GM19239 (cell line): ENCODE data around the gene GRHL3.
A peak's percentile ranks its signal among the peaks of the same experiment; 100 is the strongest.

ENCODE experiments used
- DNase-seq: peaks from one replicate; pipeline ENCODE4 v3.0.0; 2011; ENCODE audit warnings: low spot score; ENCODE audit not compliant: insufficient read length
- FAIRE-seq: peaks from 2 replicates; lab custom pipeline; 2011; peaks lifted over from hg19 to GRCh38; lab: Jason Lieb, UNC

GRHL3 gene

DNA sequence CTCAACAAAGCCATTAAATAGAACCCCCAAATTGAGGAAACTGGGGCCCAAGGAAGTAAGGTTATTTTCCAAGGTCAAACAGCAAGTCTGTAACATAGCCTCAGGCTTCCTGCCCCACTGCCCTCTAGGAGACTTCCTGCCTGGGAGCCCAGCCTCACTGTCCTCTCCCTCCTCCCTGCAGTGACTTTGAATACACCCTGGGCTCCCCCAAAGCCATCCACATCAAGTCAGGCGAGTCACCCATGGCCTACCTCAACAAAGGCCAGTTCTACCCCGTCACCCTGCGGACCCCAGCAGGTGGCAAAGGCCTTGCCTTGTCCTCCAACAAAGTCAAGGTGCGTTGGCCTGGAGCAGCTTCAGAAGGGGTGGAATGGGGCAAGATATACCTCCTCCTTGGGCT is 18.3 kb downstream of the GRHL3 start:
- DNase-seq (no peak), FAIRE-seq (no peak)

DNA sequence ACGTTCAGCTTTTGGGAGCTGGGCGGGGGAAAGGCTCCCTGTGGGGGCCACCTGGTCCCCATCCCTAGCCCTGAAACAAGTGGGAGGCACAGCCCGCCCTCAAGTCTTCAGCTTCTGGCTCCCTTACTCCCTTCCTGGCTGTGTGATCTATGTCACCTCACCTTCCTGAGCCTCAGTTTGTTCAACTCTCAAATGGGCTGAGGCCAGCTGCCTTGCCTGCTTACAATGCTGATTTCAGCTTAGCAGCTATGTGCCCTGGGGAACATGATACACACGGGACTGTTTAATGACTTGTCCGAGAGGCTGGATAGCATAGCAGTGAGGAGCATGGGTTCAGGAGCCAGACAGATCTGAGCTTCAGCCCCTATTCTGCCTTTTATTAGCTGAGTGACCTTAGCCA is 19.3 kb downstream of the GRHL3 start:
- FAIRE-seq (no peak), DNase-seq (no peak)

DNA sequence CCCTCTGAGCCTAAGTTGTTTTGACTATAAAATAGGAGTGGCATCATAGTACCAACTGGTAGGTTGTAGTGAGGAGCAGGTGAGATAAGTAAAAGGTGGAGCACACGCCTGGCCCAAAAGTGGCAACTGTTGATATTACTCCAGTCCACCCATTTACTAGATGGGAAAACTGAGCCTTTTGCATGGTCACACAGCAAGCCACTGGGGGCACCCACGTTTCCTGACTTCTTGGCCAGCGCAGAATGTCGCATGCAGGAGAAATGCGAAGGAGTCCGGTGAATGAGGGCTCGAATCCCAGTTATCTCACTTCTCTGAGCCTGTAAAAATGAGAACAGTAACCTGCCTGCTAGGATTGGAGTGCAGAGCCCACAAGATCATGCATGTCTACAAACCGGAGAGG is 20.8 kb downstream of the GRHL3 start:
- FAIRE-seq (no peak), DNase-seq (no peak)

DNA sequence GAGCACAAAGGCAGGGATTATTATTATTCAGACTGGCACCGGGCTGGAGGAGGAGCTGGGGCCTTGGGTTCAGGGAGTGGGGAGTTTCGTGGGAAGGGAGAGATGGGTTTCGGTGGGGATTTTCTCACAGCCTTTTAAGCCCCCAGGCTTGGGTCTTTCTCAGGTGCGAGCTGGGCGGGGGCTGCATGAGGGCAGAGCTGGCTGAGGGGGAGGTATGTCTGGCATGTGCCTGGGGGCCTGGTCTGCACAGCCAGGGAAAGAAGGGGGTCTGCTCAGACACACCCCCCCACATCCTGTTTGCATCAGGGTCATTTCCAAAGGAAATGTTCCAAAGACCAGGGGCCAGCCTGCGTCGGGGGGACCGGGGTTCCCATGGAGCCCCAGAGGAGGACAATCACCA is 21.6 kb downstream of the GRHL3 start:
- FAIRE-seq (no peak), DNase-seq (no peak)

DNA sequence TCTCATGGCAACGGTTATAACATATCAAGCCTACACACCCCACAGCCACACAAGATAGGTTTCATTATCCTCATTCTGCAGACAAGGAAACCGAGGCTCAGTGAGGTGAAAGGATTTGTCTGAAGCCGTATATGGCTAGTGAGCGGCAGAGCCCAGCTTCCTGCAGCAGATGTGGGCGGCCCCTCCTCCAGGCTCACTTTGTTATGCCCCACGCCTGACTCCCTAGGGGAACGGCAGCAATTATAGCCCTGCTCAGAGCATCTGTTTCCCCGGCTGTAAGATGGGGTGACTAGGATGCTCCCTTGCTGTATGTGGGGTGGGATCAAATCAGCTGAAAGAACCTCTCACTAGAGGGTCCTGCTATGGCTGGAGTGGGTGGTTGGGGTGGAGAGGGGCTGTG is 22.1 kb downstream of the GRHL3 start:
- FAIRE-seq = no peak
- DNase-seq = no peak

DNA sequence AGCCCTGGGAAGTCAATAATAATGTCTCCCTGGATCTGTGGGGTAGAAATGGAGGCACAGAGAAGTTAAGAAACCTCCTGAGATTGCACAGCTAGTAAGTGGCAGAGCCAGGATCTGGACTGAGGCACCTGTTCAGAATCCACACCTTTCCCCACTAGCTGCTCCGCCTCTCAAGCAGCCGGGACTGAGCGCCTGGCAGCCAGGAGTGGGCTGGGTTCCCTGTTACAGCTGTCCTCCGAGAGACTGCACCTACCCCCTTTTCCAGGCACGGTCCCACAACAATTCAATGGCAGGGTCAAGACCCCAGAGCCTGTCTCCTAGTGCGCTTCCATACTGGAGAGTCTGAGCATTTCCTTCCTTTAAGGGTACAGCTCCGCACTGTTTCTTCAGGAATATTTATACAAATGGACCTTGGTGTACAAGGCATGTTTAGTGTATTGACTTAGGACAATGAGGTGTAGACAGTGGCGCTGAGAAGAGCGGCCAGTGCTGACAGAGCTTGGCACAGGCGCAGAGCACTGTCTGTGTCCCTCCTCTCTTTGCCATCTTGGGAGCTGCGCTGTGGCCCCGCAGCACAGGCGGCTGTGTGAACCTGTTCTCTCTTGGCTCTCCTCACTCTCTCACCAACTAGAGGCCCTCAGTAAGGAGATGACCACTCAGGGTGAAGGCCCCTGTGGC is 24.4 kb downstream of the GRHL3 start:
- no peak for FAIRE-seq
- no peak for DNase-seq

DNA sequence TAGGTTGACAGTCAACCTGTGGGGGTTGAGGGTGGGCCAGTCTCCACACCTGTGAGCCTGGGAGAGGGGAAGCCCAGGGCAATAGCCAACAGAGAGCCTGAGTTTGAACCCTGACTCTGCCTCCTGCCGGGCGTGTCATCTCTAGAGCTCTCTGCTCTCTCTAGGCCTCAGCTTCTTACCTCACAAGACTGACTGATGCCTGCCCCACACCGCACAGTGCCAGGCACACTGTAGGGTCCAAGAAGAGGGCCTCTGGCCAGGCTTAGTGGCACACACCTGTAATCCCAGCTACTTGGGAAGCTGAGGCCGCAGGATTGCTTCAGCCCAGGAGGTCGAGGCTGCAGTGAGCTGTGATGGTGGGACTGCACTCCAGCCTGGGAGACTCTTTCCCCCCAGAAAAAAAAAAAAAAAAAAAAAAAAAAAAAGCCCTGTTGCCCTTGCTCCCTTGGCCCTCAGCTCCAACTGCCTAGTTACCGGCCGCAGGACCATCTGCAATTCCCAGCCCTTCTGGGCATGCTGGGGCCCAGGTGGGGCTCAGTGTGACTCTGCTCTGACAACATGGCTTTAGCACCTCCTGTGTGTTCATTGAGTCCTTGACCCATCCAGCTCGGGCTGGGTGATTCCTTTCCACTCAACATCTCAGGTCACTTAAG is 25.1 kb downstream of the GRHL3 start:
- FAIRE-seq (no peak), DNase-seq (no peak)

DNA sequence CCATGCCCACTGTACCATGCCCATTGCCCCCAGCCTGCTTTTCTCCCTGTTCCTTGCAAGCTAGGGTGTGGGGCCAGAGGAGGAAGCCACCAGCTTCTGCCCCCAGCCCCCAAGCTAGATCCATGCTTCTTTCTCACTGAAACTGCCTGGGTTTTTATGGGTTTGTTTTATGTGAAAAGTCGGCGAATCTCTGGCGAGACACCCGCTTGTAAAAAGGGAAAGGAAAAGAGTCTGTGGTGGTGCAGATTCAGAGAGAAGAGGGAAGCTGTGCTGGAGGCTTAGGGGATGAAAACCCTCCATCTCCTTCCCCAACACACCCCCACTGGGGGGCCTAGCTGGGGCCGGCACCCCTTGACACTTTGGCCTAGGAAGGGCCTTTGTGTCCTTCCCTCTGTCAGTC is 26.2 kb downstream of the GRHL3 start:
- DNase-seq = no peak
- FAIRE-seq = no peak

DNA sequence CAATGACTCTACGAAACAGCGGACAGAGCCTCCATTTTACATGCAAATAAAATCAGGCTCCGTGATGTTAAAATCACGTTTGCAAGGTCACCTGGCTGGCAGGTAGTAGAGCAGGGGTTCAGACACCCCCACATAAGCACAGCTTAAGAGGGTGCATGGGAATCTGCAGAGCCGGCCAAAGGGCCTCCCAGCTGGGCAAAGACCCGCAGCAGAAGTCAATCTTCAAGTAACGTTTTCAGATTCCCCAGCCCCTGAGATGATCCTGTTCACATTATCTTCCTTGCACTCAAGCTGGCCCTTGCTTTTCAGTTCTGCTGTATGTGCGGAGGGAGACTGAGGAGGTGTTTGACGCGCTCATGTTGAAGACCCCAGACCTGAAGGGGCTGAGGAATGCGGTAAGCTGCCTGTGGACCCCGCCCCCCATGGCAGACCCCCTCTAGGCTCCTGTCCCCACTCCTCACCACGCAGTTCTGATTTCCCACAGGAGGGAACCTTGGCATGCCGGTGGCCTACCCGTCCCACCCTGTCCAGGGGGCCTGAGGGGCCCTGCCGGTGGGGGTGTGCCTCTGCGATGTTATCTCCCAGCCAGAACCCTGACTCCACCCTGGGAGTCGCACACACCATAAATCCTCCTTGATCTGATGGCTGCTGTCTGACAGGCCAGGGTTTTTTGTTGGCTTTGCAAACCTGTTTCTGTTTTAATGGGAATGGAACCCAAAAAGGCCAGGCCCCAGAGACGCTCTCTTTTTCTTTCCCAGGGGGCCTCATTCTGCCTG is 28.2 kb downstream of the GRHL3 start:
- FAIRE-seq (no peak), DNase-seq (no peak)

DNA sequence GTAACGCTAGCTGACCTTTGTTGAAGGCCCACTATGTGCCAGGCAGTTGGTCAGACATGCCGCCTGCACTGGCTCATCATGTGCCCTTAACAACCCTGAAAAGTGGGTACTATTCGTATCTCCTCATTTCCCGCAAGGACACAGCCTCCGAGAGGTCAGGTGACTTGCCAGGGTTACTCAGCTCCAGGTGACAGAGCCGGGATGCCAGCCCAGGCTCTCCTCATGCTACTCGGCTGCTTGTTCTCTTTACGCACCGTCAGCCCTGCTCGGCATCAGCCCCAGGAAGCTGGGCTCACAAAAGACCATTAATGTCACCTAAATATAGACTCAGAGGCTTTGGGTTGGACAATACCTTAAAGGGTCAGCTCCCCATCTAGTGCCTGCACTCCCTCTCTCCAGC is 29.0 kb downstream of the GRHL3 start:
- FAIRE-seq = no peak
- no peak for DNase-seq

DNA sequence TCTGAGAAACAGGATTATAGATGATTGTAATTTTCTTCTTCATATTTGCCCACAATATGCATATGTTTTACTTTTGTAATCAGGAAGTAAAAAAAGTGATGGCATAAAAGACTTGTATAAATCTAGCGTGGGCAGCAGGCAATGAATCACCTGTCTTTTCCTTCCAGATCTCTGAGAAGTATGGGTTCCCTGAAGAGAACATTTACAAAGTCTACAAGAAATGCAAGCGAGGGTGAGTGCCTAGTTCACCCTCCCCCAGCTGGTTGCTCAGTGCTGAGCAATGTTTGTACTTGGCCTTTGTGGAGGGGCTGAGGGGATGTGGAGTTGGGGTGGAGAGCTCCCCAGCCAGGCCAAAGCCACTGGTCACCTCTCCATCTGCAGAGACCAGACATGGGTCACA is 30.7 kb downstream of the GRHL3 start:
- DNase-seq = no peak
- no peak for FAIRE-seq

DNA sequence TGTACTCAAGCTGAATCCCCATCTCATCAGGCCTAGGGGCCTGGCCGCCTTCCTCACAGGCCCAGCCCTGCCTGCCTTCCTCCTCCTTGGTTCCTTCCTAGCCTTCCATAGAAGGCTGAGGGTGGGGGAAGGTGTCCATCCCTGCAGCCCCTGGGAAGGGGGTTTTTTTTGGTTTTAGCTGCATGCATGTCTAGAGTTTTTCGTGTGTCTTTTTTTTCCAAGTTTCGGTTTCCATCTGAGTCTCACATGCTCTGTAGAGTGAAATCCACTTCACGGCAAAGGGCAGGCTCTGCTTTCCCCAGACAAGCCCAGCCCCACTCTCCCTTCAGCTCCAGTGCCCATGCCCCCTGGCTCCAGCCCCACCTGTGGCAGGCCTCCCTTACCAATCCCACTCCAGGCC is 32.1 kb downstream of the GRHL3 start:
- FAIRE-seq (peak; percentile 77), DNase-seq (peak; percentile 59)

DNA sequence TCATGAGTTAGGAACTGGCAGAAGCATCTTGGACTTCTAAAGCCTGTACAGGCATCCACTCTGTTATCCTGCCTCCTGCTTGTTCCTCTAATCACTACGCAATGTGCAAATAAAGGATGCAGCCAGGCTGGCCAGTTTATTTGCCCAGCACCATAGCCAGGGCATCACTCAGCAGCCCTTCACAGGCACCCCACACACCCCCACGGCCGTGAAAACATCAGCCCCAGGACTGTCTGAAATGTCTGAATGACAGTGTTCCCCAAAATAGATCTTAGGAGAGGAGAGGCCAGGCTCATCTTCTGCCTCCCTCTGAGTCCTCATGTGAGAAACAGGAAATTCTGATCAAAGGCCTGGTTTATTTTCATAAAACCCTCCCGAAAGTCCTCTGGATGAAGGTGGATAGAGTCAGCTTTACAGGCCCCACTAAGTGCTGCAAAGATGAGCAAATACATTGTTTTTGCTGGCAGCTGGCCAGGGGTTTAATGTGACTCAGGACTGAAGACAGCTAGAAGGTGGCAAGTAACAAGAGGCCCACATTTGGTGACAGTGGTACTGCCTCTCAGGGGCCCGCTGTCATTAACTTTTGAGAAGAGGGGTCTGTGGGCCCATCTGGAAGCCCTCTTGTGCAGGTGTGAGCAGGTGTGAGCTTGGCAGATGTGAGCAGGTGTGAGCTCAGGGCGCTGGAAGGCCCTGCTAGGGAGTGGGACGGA is 32.9 kb downstream of the GRHL3 start:
- FAIRE-seq (no peak), DNase-seq (no peak)

DNA sequence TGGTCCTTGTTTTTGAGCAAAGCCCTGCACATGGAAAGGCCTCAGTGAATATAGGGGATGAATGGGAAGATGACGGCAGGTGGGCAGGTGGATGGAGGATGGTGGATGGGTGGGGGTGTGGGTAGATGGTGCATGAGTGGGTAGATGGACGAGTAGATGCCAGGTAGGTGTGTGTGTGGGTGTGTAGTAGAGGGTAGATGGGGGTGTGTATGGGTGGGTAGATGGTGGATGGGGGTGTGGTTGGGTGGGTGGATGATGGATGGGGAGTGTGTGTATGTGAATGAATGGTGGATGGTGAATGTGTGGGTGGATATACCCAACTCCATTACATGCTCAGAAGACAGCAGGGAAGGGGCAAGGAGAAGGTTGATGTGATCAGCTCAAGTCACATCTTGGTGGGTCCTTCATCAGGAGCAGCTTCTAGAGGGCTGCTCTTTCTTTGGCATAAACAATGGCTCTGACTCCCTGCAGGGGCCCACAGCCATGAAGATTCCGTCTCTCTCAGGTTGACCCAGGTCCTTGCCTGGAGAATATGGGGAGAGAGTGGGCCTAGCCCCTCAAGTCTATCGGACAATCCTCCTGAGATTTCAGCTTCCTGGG is 34.2 kb downstream of the GRHL3 start:
- FAIRE-seq (no peak), DNase-seq (no peak)

DNA sequence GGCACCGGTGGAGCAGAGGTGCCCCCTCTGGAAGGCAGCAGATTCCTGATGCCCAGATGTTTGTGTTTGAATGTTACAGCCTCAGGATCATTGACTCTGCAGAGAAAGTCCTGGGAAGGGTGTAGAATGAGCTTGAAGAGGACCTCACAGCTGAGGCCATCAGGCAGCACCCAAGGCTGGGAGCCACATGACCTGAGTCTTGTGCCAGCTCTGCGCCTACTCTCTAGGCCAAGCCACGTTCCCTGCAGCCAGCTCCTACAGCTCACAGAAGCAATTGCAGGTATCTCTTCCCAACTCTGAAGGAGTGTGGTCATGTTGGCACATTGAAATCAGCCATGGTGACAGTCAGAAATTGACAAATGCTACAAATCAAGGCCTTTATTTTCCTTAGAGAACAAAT is 36.3 kb downstream of the GRHL3 start:
- FAIRE-seq (no peak), DNase-seq (no peak)

DNA sequence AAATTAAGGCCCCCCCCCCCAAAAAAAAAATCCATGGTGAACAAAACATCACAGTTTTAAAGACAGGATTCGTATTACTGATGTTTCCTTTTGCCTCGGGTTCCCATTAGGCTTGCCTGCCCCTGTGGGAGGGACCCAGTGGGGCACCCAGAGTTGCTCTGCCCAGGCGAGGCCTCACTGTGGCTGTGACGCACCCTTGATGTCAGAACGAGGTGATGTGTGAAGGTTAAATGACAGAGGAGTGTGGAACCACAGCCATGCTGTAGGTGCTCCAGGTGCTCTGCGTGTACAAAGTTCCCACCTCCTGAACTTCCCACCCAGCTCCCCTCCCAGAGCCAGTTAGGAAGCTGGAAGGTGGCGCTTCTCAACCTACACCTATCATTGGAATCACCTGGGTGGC is 37.9 kb downstream of the GRHL3 start:
- FAIRE-seq (no peak), DNase-seq (no peak)

DNA sequence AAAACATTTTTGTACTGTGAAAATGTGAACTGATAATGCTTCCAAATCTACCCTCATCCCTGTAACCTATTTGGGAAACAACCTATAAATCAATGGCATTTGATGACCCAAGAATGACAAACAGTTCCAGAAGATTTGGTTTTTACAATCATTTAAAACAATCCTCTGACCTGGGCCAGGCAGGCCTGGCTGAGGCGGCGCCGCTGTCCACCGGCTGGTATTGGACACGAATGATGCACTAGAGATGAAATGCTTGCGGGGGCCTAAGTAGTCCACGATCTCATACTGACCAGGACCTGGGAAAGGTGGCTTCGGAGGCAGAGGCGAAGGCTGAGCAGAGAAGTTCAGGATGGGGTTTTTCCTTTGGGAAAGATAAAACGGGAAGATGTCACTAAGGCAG is 41.5 kb downstream of the GRHL3 start:
- DNase-seq (no peak), FAIRE-seq (no peak)

DNA sequence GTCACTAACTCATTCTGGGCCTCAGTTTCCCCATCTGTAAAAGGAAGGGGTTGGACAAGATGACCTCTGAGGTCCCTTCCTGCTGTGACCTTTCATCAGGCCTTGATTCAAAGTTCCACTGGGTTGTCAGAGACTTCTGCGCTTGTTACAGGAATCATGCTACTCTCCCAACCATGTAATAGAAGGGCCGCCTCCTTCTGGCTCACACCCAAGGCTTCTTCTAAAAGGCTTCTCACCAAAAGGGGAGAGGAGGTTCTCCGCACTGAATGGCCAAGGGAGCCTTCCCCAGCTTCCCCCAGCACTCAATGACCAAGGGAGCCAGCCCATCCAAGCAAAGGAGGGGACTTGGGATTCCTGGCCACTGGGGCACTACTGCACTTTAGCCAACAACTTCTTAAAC is 42.7 kb downstream of the GRHL3 start:
- FAIRE-seq (no peak), DNase-seq (no peak)

DNA sequence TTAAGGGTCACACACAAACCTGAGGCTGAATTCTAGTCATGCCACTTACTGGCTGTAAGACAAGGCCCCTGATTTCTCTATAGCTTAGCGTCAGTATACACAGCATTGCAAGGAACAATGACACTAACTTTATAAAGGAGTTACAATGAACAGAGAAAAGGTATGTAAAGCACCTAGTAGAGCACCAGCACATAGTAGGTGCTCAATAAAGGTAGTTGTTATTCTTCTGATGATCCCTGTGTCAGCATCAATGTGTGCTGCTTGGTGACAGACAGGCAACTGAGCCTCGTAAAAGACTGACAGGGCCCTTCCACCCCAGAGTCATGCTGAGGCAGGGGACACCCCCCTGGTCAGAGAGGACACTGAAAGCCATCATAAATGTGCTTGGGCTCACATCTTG is 43.2 kb downstream of the GRHL3 start:
- DNase-seq (no peak), FAIRE-seq (no peak)

DNA sequence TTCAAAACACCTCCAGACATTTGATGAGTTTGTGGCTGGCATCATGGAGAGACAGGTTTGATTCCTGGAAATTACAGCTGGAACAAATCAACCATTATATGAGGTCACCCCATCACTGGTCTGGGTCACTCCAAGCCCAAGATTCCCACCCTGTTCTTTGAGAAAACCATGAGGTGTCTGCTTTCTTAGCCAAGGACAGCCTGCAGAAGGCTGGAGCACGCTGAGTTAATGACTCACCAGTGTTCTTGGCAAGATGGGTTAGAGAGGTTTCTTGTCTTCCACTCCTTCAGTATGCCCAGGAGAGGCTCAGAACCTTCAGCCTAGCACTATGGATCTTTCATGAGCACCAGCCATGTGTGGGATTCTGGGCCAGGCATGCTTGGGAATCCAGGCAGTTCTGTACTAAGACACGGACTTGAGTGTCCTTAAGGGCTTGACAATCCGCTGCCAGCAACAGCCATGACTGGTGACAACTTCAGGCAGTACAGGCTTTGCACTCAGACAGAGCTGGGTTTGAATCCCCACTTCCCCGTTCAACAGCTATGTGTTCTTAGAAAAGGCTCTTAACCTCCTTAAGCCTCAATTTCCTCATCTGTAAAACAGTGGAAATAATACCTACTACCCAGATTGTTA is 43.9 kb downstream of the GRHL3 start:
- FAIRE-seq (no peak), DNase-seq (no peak)
